Measurements from ENCODE around the gene SPEN. TPM values are rescaled to one million over a fixed set of nuclear protein-coding genes. Genes with fewer than 3 reads are reported as not detected.

Gene SPEN
- total and polyA plus RNA-seq, 2 of the 4 experiments (the other 2 are of a cell fraction): 7.6 to 15.8 TPM

- POLR2A ChIA-PET (ENCODE audit: unreplicated experiment): no interaction called here
- Histone ChIP-seq H3K9me1 (ENCODE audit: insufficient read depth, low read length) (peaks cover 6% of the 10 kb centered on the region; the same call in 1 of the 2 replicates), H2AK9ac (replicated peaks; ENCODE audit: low read depth, low read length, poor library complexity) (no peak overlapping the region), H3K18ac (ENCODE audit: low read depth, low read length) (no peak overlapping the region), H3K56ac (ENCODE audit: extremely low read depth, insufficient read depth, low read length) (no peak overlapping the region), H2AK5ac (ENCODE audit: low read depth, low read length) (peak overlapping the region; percentile 13; the same call in 1 of the 2 replicates), H3K9ac (ENCODE audit: low read depth, low read length) (no peak overlapping the region), H3K4me3 (ENCODE audit: insufficient read depth, low read depth, low read length) (no peak overlapping the region), H2BK120ac (ENCODE audit: low read depth, low read length) (no peak overlapping the region), H3K79me1 (ENCODE audit: low read depth in 1 of 2, low read length in 2 of 2) (peaks cover 16 to 60% of the 10 kb centered on the region in 2 experiments), H2BK5ac (ENCODE audit: low read depth, low read length, poor library complexity, severe bottlenecking) (no peak overlapping the region), H2AFZ (replicated peaks; ENCODE audit: low read length, poor library complexity) (no peak overlapping the region), H3K9me3 (ENCODE audit: control insufficient read depth, insufficient read depth, low read length) (no peaks in the 10 kb centered on the region), H2BK15ac (ENCODE audit: low read depth, low read length) (no peak overlapping the region), H3K27me3 (ENCODE audit: control insufficient read depth, insufficient read depth, low read length) (no peaks in the 10 kb centered on the region), H3K36me3 (ENCODE audit: control insufficient read depth, insufficient read depth, low read length) (peaks cover 6% of the 10 kb centered on the region), H4K91ac (ENCODE audit: insufficient read depth, low read depth, low read length) (no peak overlapping the region), H4K8ac (ENCODE audit: low read depth in 2 of 2, low read length in 2 of 2) (no peak overlapping the region), H3K23ac (ENCODE audit: low read depth, low read length) (no peak overlapping the region), H3K27ac (ENCODE audit: insufficient read depth, low read length) (no peak overlapping the region), H4K5ac (ENCODE audit: low read depth, low read length) (no peak overlapping the region), H3K4ac (ENCODE audit: low read depth, low read length) (no peak overlapping the region), H3K4me1 (ENCODE audit: control insufficient read depth, insufficient read depth, low read length) (no peaks in the 10 kb centered on the region), H2BK20ac (ENCODE audit: low read depth, low read length) (no peak overlapping the region), H4K20me1 (ENCODE audit: insufficient read depth, low read length) (no peaks in the 10 kb centered on the region), H3K14ac (replicated peaks; ENCODE audit: low read depth, low read length) (no peak overlapping the region), H3K4me2 (ENCODE audit: low read depth, low read length) (no peak overlapping the region)
- BruUV-seq (replicated peaks): no TSS peak
- no peak for ATAC-seq (ENCODE audit: low read depth)
- DNase-seq: no peak
- intact Hi-C loops (cut with micrococcal nuclease): no loop called here
- TF ChIP-seq BHLHE40 (IDR thresholded peaks at IDR 0.05; ENCODE audit: low read depth, low read length) (no peak), RFX5 (IDR thresholded peaks at IDR 0.05; ENCODE audit: low read depth, low read length) (no peak), MAFK (IDR thresholded peaks at IDR 0.05; ENCODE audit: low read depth, low read length) (no peak), MXI1 (IDR thresholded peaks at IDR 0.05; ENCODE audit: borderline replicate concordance, low read depth, low read length) (no peak), SMC3 (IDR thresholded peaks at IDR 0.05; ENCODE audit: low read depth, low read length) (no peak), MAZ (IDR thresholded peaks at IDR 0.05; ENCODE audit: borderline replicate concordance, low read depth, low read length) (no peak), FOS (IDR thresholded peaks at IDR 0.05; ENCODE audit: low read depth, low read length) (no peak), CHD1 (IDR thresholded peaks at IDR 0.05; ENCODE audit: low read depth, low read length) (no peak), USF2 (IDR thresholded peaks at IDR 0.05; ENCODE audit: low read depth, low read length) (no peak)
- CTCF ChIA-PET: no interaction called here
- WGBS, 2 experiments (ENCODE audit: extremely low coverage in 2 of 2, insufficient read length in 1 of 2): no CpG with 5 or more reads among the region's 1 CpG
- dilution Hi-C loops (cut with HindIII; ENCODE audit: low sequenced_read_pairs, unreplicated experiment): no loop called here
- in situ Hi-C loops (cut with MboI; ENCODE audit: low sequenced_read_pairs): no loop called here
These were observed 63.6 kb downstream of the SPEN start for GRCh38 chr1:15911141-15911540.
